Fibroblast of skin of abdomen (primary cell): Measurements from ENCODE around the gene ADO.

ENCODE experiments used
- DNase-seq: peaks from one replicate; pipeline ENCODE4 v3.0.0-alpha.2; 2013

ADO gene

GRCh38 chr10:62818426-62819011, 14.0 kb downstream of the ADO start:
- peak; percentile 9 for DNase-seq

- DNase-seq: peak; percentile 35
Measured at GRCh38 chr10:62819141-62819920, 14.8 kb downstream of the ADO start.

- DNase-seq: no peak
Measured at GRCh38 chr10:62820586-62820985, 16.1 kb downstream of the ADO start.

GRCh38 chr10:62826273-62826672, 21.8 kb downstream of the ADO start:
- no peak for DNase-seq

GRCh38 chr10:62829622-62830021, 25.1 kb downstream of the ADO start:
- DNase-seq: no peak

GRCh38 chr10:62830679-62831078, 26.2 kb downstream of the ADO start:
- peak; percentile 76 for DNase-seq

- peak; percentile 95 for DNase-seq
Measured at GRCh38 chr10:62831346-62831745, 26.8 kb downstream of the ADO start.

GRCh38 chr10:62839590-62839989, 35.1 kb downstream of the ADO start:
- DNase-seq: no peak

GRCh38 chr10:62842983-62843382, 38.5 kb downstream of the ADO start:
- no peak for DNase-seq

GRCh38 chr10:62843600-62843999, 39.1 kb downstream of the ADO start:
- no peak for DNase-seq

GRCh38 chr10:62844280-62845011, 39.9 kb downstream of the ADO start:
- DNase-seq: no peak

- DNase-seq: no peak
Measured at GRCh38 chr10:62847433-62847832, 42.9 kb downstream of the ADO start.

- no peak for DNase-seq
Measured at GRCh38 chr10:62850646-62851045, 46.1 kb downstream of the ADO start.

- DNase-seq: no peak
Measured at GRCh38 chr10:62851442-62851841, 46.9 kb downstream of the ADO start.

- no peak for DNase-seq
Measured at GRCh38 chr10:62852961-62853702, 48.6 kb downstream of the ADO start.

- no peak for DNase-seq
Measured at GRCh38 chr10:62853710-62854109, 49.2 kb downstream of the ADO start.

GRCh38 chr10:62856021-62856420, 51.5 kb downstream of the ADO start:
- DNase-seq: no peak
